IPS-18a (cell line): Measurements from ENCODE around the gene UROC1.
"Not testable (repeated sequence)": the region's sequence is repeated elsewhere in the genome, so short reads cannot be mapped to it uniquely, and the experiment has no call there.

Experiments used
- H3K27ac ChIP-seq: one replicate; pipeline ENCODE4 v1.5.1; 2013; ENCODE audit warnings: low read length
- H3K27me3 ChIP-seq: one replicate; pipeline ENCODE4 v1.6.1; 2013; ENCODE audit warnings: mild to moderate bottlenecking, low read length; ENCODE audit not compliant: control insufficient read depth, insufficient read depth
- H3K36me3 ChIP-seq: one replicate; pipeline ENCODE4 v1.6.1; 2013; ENCODE audit warnings: low read depth, low read length; ENCODE audit not compliant: control insufficient read depth
- H3K4me1 ChIP-seq: one replicate; pipeline ENCODE4 v1.6.1; 2013; ENCODE audit warnings: low read depth, low read length; ENCODE audit not compliant: control insufficient read depth
- H3K4me3 ChIP-seq: one replicate; pipeline ENCODE4 v1.5.1; 2013; ENCODE audit warnings: low read length
- H3K9ac ChIP-seq: one replicate; pipeline ENCODE4 v1.6.1; 2013; ENCODE audit warnings: mild to moderate bottlenecking, low read length, moderate library complexity
- H3K9me3 ChIP-seq: one replicate; pipeline ENCODE4 v1.6.1; 2013; ENCODE audit warnings: low read depth, low read length; ENCODE audit not compliant: control insufficient read depth

The UROC1 gene

DNA sequence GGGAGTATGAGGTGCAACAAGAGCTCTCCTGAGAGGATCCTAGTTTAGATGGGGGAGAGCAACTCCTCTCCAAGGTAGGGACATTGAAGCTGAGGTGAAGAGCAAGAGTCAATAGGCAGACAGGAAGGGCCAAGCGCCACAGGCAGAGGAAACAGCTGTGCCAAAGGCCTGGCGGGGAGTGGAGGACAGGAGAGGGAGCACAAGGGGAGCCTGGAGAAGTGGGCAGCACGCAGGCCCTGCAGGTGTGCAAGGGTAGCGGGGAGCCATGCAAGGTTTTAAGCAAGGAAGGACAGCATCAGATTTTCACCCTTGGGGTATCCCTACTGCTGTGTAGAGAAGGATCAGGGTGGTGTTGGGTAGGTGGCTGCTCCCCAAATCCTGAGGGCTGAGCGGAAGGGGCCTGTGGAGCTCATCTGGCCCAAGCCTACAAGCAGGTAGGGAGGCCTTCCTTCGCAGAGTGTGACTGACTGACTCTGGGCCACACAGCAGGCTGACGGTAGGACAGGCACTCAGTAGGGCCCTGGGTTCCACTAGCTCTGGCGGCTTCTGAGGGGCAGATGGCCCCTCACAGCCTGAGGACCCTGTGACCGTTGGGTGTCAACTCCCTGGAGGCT, 19.6 kb upstream of the UROC1 start:
- no peaks in the 10 kb centered on the region for H3K9me3 ChIP-seq
- no peak overlapping the region for H3K9ac ChIP-seq
- H3K27me3 ChIP-seq: no peaks in the 10 kb centered on the region
- H3K36me3 ChIP-seq: no peaks in the 10 kb centered on the region
- no peak overlapping the region for H3K27ac ChIP-seq
- no peak overlapping the region for H3K4me3 ChIP-seq
- no peaks in the 10 kb centered on the region for H3K4me1 ChIP-seq

GRCh38 chr3:126536126-126536525, 18.6 kb upstream of the UROC1 start:
- Histone ChIP-seq H3K9ac (no peak overlapping the region), H3K27ac (no peak overlapping the region), H3K36me3 (no peaks in the 10 kb centered on the region), H3K27me3 (no peaks in the 10 kb centered on the region), H3K4me3 (no peak overlapping the region), H3K4me1 (no peaks in the 10 kb centered on the region), H3K9me3 (no peaks in the 10 kb centered on the region)

- no peaks in the 10 kb centered on the region for H3K27me3 ChIP-seq
- H3K4me3 ChIP-seq: no peak overlapping the region
- H3K9ac ChIP-seq: no peak overlapping the region
- H3K4me1 ChIP-seq: no peaks in the 10 kb centered on the region
- no peaks in the 10 kb centered on the region for H3K36me3 ChIP-seq
- no peaks in the 10 kb centered on the region for H3K9me3 ChIP-seq
- H3K27ac ChIP-seq: no peak overlapping the region
Observed at GRCh38 chr3:126535636-126536035, 18.1 kb upstream of the UROC1 start.

- not testable (repeated sequence) for H3K27me3 ChIP-seq, H3K4me3 ChIP-seq, H3K9ac ChIP-seq, H3K9me3 ChIP-seq, H3K36me3 ChIP-seq, H3K27ac ChIP-seq, H3K4me1 ChIP-seq
Observed at GRCh38 chr3:126534716-126535115, 17.1 kb upstream of the UROC1 start.

DNA sequence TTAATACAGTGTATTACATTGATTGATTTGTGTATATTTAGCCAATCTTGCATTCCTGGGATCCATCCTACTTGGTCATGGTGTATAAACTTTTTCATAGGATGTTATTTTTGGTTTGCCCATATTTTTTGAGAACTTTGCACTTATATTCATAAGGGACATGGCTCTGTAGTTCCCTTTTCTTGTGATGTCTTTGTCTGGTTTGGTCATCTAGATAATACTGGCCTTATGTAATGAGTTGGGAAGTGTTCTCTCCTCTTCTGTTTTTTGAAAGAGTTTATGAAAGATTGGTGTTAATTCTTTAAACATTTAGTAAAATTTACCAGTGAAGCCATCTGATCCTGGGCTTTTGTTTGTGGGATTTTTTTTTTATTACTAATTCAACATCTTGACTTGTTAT, 15.9 kb upstream of the UROC1 start:
- Histone ChIP-seq H3K27ac (no peak overlapping the region), H3K9me3 (no peaks in the 10 kb centered on the region), H3K4me3 (no peak overlapping the region), H3K4me1 (no peaks in the 10 kb centered on the region), H3K9ac (no peak overlapping the region), H3K36me3 (no peaks in the 10 kb centered on the region), H3K27me3 (no peaks in the 10 kb centered on the region)

DNA sequence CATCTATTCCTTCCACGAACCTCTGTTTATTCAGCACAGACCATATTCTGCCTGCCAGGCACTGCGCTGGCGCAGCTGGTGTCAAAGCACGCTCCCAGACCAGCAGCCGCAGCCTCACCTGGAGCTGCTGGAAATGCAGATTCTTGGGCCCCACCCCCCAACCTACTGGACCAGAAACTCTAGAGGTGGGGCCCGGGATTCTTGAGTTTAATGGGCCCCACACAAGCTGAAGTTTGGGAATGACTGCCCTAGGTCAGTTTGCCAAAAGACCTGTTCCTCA, 13.4 kb upstream of the UROC1 start:
- Histone ChIP-seq H3K9ac (no peak overlapping the region), H3K36me3 (no peaks in the 10 kb centered on the region), H3K27me3 (no peaks in the 10 kb centered on the region), H3K4me3 (no peak overlapping the region), H3K4me1 (no peaks in the 10 kb centered on the region), H3K9me3 (no peaks in the 10 kb centered on the region), H3K27ac (no peak overlapping the region)

GRCh38 chr3:126530171-126531050, 12.8 kb upstream of the UROC1 start:
- Histone ChIP-seq H3K9ac (no peak overlapping the region), H3K4me1 (no peaks in the 10 kb centered on the region), H3K9me3 (no peaks in the 10 kb centered on the region), H3K27ac (no peak overlapping the region), H3K36me3 (no peaks in the 10 kb centered on the region), H3K27me3 (no peaks in the 10 kb centered on the region), H3K4me3 (no peak overlapping the region)

DNA sequence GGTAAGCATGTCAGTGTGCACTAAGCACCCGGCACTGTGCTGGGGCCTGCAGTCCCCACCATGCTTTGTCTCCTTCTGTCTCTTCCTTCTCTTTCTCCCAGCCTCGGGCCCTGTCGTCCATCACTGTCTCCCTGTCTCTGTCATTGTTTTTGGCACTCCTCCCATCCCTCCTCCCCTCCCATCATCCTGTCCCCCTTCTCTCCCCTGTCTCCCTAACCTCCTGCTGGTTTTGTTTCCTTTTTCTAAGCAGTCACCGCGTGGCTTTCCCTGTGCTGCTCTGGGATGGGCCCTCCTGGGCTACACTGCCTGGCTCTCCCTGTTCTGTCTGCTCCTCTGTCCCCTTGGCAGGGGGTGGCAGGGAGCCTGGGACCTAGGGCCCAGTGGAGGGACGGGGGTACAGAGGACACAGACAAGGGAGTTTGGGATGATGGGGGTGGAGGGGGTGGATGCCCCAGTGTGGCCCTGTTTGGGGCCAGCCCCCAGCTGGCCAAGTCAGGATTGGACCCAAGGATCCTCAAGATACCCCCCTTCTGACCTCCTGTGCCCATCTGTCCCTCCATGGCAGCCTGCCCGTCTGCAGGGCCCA, 12.1 kb upstream of the UROC1 start:
- no peaks in the 10 kb centered on the region for H3K4me1 ChIP-seq
- H3K27me3 ChIP-seq: peaks cover 3% of the 10 kb centered on the region
- no peak overlapping the region for H3K27ac ChIP-seq
- no peaks in the 10 kb centered on the region for H3K36me3 ChIP-seq
- no peaks in the 10 kb centered on the region for H3K9me3 ChIP-seq
- H3K9ac ChIP-seq: no peak overlapping the region
- no peak overlapping the region for H3K4me3 ChIP-seq

GRCh38 chr3:126528800-126529541, 11.4 kb upstream of the UROC1 start:
- Histone ChIP-seq H3K27ac (no peak overlapping the region), H3K27me3 (peaks cover 5% of the 10 kb centered on the region), H3K36me3 (no peaks in the 10 kb centered on the region), H3K4me1 (no peaks in the 10 kb centered on the region), H3K9me3 (no peaks in the 10 kb centered on the region), H3K4me3 (no peak overlapping the region), H3K9ac (no peak overlapping the region)

DNA sequence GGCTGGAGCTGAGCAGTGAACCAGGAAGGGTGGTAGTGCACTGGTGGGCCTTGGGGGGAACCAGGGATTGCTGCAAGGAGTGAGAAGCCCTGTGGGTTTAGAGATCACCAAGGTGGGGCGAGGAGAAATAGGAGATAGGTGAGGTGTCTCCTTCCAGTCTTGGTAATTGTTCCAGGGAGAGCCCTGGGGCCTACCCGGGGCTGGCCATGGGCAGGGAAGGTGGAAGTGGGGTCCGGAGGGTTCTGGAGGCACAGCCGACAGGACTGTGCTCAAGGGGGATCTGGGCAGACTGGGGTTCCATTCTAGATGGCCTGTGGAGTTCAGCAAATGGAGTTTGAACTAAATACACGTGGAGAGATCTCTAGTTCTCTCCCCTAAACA, 10.8 kb upstream of the UROC1 start:
- peaks cover 10% of the 10 kb centered on the region for H3K27me3 ChIP-seq
- no peak overlapping the region for H3K27ac ChIP-seq
- H3K4me1 ChIP-seq: no peaks in the 10 kb centered on the region
- H3K9ac ChIP-seq: no peak overlapping the region
- no peaks in the 10 kb centered on the region for H3K36me3 ChIP-seq
- no peaks in the 10 kb centered on the region for H3K9me3 ChIP-seq
- H3K4me3 ChIP-seq: no peak overlapping the region

DNA sequence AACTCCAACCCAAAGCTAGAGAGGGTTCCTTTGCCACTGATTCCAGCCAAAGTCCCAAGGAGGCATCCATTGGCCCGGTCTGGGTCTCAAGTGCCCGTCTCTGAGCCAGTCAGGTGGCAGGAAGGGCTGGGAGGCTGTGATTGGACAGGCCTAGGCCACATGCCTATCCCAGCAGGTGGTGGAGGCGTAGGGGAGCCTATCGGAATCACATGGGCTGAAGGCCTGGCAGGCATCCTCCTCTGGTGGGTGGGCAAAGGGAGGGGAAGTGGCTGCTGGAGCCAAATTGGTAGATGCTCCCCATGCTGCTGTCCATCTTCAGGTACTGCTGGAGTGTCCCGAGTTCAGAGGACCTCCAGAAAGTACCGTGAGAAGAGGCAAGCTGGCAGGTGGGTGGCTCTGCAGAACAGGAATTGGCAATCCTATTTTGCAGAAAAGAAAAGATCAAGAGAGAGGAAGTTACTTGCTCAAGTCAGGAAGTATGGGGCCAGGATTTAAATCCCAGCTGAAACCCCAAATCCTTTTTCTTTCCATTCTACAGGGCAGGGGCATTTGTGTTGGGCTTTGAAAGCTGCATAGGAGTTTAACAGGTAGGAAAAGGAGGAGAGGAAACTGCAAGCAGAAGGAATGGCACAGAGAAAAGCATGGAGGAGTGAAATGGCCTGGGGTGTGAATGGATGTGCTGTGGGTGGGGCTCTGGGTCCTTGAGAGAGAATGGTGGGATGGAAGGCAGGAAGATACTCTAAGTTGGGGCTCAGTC, 10.1 kb upstream of the UROC1 start:
- no peaks in the 10 kb centered on the region for H3K9me3 ChIP-seq
- no peaks in the 10 kb centered on the region for H3K4me1 ChIP-seq
- H3K9ac ChIP-seq: no peak overlapping the region
- no peak overlapping the region for H3K4me3 ChIP-seq
- no peak overlapping the region for H3K27ac ChIP-seq
- peaks cover 18% of the 10 kb centered on the region for H3K27me3 ChIP-seq
- H3K36me3 ChIP-seq: no peaks in the 10 kb centered on the region
